KG1 (cell line): ENCODE data around the gene MEAK7.

Experiments used
- DNase-seq: peaks from one replicate; lab custom pipeline; 2025; lab: John Stamatoyannopoulos, UW

Gene MEAK7

DNA sequence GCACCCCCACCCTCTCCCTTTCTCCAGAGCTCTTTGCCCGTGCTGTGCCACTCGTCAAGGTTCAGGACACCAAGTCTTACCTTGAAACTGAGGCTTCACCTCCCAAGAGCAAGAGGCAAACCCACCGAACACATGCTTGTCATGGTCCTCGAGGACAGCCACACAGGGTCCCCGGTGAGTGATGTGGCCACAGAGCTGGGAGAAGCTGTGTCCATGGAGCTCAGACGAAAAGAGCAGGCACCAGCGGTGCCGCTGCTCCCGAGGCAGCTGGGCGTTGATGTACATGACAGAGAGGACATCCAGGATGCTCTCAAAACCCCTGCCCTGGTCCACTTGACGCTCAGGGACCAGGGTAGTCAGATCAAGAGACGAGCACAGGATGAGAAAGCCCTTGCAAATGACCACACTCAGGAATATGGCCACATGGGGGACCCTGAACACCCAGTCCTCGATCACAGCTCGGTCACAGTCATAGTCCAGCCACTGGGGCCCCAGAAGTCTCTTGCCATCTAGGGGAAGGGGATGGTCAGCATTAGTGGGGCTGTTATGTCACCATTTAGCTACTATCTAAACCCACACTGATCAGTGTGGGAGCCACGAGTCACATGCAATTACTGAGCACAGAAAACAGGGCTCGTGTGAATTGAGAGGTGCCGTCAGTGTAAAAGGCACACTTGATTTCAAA is 17.8 kb downstream of the MEAK7 start:
- no peak for DNase-seq

DNA sequence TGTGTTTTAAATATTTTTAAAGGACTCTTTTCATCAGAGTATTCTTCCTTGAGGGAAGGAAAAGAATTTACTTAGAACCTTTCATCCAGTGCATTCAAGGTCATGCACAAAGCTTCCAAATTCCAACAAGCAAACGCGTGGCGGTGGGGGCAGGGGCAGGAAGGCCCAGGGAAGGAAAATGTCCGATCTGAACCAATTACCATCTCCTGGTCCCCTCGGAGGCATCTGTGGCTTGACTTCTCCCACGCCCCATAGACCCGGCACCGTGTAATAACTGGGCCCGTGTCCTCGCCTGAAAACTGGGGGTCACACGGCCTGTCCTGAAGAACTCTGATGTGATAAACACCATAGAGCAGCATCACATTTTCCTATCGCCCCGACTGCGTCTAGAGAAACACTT is 18.3 kb downstream of the MEAK7 start:
- no peak for DNase-seq

DNA sequence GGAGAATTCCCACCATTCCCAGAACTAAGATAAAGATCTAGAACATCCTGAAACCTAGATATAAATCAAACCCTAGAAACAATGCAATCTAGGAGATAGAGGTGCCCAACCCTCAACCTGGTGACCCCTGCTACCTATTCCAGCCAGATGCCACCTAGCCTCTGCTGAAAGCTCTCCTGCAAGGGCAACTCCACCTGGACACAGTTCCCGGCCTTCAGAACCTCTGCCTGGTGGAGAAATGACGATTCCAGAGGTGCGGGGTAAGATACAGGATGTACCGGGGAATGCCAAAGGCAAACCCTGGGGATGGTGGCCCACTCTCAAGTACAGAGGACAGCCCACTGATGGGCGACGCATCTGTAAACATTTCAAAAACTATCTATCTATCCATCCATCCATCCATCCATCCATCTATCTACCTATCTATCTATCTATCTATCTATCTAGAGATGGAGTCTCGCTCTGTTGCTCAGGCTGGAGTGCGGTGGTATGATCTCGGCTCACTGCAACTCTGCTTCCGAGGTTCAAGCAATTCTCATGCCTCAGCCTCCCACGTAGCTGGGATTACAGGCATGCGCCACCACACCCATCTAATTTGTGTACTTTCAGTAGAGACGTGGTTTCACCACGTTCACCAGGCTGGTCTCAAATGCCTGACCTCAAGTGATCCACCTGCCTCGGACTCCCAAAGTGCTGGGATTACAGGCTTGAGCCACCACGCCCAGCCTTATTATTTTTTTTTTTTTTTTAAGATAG is 19.0 kb downstream of the MEAK7 start:
- no peak for DNase-seq

DNA sequence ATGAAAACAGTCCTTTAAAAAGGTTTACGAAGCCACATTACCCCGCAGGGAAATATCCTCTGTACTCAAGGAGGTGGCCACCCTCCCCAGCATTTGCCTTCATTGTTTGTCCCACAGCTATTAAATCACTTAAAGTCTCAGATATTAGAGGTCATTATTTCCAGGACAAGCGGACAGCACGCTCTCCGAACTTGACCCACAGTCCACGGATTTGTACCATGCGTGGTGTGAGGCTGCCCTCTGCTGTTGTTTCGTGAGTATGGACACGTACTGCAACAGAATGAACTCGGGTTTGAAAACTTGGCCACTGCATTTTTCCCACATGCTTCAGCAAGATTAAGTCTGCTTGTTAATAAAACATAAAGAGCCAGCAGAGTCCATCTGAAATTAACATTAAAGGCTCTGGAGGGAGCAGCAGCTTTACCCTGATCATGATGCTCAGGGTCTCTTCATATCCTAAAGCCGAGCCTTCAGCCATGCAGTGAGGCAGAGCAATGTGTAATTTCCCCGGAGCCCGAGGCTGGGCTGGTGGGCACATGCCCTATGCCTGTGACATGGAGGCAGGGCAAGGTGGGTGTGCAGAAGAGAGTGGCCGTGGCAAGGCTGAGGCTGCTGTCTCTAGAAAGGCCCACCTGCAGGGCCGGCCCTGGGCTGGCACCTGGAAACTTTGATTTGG is 19.7 kb downstream of the MEAK7 start:
- no peak for DNase-seq

DNA sequence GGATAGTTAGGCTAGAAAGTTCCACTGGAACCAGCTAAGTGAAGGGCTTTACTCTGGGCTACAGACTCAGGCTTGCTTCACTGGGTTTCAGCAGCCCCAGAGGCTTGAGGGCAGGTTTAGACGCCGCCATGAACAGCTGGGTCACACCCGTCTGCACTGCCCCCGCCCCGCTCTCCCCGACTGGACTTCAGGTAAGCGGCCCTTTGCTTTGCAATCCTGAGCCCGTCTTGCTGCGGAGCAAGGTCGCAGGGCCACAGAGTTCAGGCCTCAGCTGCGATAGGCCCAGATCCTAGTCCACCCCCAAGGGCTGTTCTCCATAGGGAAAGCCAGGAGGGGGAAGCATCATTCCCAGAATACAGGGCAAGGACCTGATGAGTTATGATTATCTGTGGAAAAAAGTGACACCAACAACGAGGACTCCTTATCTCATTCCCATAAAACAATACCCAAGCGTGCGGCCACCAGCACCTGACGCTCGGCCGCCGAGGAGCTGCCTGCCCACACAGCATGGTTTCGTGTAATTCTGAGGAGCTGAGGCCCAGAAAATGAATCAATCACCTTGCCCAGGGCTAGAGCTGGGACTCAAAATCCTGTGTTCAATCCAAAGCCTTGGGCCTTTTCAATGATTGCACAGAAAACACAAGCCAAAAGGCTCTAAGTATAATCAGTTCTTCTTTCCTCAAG is 20.4 kb downstream of the MEAK7 start:
- DNase-seq: no peak

DNA sequence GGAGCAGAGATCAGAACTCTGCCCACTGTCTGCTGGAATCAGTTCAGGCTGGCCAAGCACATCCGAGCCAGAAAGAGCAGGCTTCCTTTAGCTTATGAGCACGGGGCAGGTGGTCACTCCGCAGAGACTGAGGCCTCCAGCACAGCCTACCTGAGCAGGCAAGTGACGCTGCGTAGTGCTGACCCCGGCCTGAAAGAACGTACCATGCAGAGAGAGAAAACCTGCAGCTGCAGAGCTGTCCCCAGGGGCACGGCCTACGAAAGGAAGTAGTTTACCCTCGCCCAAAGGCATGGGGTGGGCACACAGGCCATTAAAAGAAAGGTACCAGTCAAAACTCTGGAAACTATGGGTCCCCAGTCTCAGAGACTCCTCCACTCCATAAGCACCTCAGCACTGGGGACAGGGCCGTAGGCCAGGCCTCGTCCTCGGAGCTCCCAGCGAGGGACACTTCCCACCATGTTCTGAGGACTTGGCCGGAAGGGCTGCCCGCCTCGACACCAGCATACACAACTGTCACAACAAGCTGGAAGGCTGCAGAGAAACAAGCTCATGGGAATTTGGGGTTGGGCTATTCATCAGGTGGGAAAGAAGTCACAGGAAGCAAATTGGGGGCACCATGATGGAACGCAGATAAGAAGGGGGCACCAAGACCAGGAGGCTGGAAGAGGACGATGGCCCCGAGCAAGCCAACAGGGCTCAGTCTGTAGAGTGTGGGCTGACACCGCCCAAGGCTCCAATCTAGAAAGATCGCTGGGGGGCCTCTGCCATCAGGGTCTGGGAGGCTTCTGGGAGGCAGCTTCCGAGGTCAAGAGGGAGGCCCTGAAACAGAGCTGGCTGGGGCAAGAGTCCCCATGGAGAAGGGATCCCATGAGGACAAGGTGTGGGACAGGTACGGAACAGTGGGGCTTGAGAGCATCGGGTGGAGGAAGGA is 21.2 kb downstream of the MEAK7 start:
- no peak for DNase-seq

DNA sequence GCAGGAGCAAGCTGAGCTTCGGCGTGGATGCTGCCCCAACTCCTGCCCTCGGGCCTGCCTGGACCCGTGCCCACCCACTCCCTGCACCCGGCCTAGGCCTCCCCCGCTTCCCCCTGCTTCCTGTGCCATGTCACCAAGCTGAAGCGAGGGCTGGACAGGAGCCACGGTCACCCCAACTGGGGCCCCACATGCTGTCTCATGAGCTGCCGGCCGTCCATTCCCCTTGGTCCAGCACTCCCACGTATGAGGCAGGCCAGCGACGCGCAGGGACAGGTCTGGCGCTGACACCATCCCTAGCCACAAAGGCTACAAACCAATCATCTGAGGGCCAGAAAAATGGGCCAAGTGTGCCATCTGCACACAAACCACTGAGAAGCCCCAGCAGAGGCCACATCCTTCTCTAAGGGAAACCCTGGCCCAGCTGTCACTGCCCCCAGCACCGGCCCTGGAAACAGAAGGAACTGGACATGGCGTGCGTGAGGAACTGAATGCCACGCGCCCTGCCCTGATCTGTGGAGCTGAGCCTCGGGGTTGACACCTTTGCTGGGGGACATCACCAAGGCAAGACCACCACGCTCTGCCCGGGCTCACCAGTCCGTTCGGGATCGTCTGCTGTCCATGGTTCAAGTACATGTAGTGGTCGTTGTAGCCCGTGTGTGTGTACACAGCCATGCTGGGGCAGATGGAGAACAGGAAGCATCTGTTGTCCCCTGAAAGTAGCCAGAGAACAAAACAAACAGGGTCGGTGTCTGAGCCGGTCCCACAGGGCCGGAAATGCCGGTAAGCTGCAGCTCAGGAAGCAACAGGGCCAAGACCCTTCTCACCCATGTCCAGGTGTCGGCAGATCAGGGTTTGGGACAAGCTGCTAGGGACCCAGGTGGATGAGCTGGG is 22.2 kb downstream of the MEAK7 start:
- DNase-seq: no peak

DNA sequence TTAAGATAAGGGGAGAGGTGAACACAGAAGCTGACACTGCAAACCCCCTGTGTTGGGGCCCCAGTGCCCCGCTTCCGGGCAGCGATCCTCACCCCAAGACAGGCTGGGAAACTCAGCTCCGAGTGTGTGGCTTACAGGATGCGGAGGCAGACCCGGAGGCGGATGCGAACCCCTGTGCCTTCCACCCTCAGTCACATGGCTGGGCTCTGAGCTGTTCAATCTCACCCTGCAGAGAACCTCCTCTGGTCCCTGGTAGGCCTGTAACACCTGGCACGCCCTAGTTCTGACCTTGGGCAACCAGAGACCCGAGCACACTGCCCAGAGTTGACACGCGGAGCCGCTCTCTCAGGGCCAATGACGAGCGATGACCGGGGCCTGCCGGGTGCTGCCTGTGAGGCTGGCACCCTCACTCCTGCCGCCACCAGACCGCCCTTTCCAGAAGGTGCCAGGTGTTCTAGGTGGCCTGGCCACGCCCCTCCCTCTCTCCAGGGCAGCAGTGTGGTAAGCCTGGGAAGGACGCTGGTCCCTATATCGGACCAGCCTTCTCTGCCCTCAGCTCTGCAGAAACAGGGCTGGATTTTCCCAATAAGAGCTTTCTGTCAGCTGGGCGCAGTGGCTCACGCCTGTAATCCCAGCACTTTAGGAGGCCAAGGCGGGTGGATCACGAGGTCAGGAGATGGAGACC is 23.3 kb downstream of the MEAK7 start:
- DNase-seq: no peak

DNA sequence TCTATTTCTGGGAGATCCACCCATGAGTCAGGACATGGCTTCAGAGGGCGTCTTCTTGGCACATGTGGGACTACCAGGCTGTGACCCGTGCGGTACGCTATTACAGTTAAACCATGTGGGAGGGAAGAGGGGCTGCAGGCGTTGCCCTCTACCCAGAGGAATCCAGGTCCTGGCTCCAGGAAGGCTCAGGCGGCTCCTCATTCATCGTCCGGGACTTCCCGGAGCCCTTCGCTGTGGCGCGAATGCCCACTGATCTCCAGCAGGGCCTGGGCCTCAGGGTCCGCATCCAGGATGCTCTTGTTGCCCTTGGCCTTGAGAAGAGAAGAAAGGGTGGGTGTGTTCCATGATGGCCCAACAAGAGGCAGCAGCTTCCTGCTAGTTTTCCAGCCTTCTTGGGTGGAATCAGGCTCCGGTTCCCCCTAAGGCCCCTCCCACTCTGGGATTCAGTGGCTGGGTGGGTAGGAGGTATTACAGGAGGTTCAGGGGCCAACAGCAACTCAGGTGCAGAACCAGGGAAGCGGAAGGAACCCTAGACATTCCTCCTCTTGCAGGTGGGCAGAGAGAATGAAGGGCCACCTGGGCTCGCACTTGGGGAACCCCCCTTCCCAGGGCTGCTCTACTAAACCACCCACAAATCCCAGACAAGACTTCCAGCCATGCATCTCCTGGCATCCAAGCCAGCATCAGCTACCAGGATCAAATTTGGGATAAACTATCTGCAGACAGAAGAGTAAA is 24.6 kb downstream of the MEAK7 start:
- no peak for DNase-seq

DNA sequence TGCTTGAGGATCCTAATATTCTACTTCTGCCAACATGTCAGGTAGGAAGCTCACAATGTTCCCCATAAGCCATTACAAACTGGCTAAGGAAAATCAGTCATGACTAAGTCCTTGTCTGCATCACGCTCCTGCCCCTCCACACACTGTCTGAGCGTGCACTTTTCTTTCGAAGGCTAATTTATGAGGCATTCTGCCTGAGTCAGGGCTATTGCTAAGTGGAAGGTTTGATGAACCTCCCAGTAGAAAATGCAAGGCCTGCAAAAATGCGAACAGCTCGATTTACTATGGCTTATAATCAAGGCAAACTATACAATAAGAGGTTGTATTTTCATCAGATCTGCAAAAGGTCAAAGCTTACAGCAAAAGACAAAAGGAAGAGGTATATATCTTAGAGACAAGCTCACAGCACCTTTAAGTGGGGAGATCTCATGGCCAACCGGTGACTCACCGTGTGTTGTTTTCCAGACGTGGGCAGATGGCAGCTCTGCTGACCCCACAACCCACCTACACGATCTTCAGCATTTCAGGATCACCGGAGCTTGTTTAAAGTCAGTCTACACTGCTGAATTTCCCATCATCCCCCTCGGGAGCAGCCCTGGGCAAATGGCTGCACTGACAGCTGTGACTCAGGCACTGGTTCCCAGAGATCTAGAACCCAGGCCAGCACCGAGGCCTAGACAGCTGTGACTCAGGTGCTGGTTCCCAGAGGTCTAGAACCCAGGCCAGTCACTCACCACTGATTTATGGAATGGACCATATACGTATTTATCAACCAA is 26.1 kb downstream of the MEAK7 start:
- DNase-seq: no peak

DNA sequence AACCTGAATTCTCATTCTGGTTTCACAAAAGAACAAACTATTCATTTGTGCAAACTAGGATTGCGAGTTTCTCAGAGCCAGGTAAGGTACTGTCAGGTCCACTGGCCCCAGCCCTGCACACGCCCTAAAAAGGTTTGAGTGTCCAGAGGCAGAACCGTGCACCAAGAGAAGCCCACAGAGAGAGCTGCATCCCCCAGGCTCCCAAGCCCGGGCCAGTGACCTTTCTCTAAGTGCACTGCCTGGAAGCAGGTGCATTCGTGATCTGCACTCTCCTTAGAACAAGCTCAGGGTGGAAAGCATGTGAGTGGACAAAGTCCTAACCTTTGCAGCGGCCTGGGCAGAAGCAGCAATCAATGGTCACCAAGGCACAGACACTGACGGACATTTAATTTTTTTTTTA is 26.8 kb downstream of the MEAK7 start:
- no peak for DNase-seq

DNA sequence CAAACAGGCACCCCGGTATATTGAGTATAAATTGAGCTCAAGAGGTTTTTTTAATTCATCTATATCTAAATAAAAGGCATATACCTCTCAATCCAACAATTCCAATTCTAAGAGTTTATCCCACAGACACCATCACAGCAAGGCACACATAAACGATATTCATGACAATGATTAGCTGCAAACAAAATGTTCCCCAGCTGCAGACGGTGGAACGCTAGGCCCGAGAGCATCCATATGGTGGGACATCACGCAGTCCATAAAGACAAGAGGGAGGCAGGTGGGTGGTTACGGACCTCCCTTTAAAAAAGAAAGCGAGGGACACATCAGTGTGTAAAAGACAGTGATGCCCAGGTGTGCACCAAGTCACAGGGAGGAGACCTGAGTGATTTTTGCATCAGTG is 28.1 kb downstream of the MEAK7 start:
- no peak for DNase-seq

DNA sequence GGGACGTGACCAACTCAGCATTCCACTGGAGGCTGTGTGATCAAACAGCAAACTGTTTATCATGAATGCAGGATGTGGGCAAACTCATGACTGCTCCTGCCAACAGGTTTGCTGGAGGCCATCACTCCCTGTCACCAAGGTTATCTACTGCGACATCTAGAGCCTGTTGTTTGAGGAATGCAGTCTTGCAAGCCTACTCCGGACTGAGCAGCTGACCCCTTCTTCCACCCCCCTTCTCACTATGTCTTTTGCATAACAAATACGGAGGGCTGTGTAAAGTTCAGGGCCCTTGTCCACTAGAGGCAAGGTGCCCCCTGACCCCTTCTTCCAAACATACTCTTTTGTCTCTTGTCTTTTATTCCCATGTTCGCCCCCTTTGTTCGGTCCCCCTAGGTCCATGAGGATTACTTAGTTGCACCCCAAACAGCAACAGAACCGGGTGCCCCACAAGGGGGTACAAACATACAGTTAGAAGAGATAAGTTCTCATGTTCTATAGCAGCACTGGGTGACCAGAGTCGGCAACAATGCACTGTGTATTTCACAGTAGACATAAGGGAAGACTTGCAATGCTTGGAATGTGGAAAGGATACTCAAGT is 28.7 kb downstream of the MEAK7 start:
- DNase-seq: no peak

DNA sequence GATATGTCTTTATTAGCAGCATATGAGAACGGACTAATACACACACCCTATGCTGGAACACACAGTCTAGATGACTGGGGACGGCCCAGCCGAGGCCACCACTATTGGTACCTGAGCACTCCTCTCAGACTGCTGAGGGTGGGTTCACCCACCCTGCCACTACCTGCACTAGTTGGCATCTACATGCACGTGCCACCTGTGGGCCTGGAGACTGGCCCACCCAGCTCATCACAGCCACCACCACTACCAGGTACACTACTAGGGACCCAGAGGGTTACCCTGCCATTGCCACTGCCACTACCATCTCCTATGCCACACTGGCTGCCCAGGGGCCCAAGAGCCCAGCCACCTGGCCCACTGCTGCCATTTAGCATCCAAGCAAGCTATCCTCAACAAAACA is 32.5 kb downstream of the MEAK7 start:
- DNase-seq: no peak

DNA sequence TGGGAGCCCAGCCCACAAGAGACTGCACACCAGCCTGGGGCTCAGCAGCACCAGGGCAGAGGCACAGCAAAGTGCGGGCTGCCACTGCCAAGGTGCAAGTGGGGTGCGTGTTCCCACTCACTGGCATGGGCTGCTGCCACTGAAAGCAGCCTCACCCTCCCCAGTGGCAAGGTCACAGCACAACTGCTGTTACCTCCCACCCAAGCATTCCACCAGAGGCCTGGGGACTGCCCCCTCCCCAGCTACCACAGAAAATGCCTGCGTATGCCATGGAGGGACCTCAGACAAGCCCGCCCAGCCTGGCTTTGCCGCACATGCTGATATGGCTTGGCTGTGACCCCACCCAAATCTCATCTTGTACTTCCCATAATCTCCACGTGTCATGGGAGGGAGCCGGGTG is 33.1 kb downstream of the MEAK7 start:
- DNase-seq: no peak

DNA sequence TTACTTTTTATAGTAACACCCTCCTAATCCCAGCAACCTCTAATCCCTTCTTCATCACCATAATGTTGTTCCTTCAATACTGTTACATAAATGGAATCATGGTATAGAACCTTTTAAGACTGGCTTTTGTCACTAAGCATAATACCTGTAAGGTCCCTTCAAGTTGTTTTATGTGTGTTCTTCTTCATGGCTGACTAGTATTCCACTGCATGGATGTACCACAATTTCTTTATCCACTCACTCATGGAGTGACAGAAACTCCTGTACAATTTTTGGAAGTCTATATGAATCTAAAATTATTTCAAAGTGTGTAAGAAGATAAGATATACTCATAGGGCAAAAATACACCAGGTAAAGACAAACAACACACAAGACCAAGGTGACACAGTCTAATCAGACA is 36.8 kb downstream of the MEAK7 start:
- no peak for DNase-seq

DNA sequence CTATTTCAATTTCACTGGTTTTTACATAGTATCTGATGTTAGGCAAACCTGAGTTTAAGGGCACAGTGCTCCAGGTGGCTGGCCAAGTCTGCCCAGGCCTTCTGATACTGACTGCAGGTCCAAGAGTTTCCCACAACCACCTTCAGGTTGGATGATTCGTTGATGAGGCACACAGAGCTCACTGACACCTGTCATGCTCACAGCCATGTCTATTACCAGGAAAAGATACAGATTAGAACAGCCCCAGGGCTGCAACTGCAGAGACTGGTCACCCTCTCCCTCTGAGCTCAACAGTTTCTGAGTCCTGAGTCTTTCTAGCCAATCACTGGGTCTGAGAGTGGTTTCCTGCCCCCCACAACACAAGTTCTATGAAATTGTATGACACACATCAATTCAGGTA is 37.2 kb downstream of the MEAK7 start:
- DNase-seq: no peak

DNA sequence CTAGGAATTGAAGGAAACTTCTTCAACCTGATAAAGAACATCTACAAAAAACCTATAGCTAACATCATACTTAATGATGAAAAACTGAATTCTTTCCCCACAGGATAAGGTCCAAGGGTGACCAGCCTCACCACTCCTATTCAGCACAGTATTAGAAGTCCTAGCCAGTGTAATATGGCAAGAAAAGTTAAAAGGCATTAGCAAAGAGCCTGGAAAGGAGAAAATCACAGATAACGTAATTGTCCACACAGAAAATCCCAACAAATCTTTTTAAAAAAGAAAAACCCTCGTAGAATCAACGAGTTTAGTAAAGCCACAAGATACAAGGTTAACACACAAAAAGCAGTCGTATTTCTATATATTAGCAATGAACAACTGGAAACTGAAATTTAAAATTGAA is 37.8 kb downstream of the MEAK7 start:
- DNase-seq: no peak
